HG02678 (cell line): ENCODE results near the gene ACCS.

Experiments
- ATAC-seq: cut with Tn5 transposase; IDR thresholded peaks from one replicate; pipeline ENCODE4 v1.9.1; 2021; ENCODE audit warnings: mild to moderate bottlenecking, moderate library complexity; ENCODE audit not compliant: unreplicated experiment

The ACCS gene

GRCh38 chr11:44133335-44133946 is 67.4 kb downstream of the ACCS start:
- no peak for ATAC-seq
